ENCODE data around the gene GFOD1. TPM values are rescaled to one million over a fixed set of nuclear protein-coding genes. Genes with fewer than 3 reads are reported as not detected.
A peak's percentile ranks its signal among the peaks of the same experiment; 100 is the strongest.

The GFOD1 gene
- total RNA-seq, 2 donors from 2014 or later = 3.3 to 5.2 TPM

DNA sequence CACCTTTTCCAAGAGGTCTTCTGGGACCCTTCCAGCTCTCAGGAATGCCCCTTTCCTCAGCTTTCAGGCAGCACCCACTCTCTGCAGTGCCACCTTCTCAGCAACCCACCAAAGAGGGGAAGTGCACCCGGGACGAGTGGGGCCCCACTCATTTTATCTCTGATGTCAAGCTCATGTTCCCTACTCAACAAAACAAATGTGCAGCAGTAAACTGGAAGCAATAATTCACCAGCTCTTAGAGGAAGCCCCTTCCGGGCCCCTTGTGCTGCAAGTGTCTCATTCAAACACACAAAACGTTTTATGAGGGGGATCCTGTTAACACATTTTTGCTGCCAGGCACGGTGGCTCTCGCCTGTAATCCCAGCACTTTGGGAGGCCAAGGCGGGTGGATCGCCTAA is 13.6 kb downstream of the GFOD1 start:
- Mint-ChIP-seq H3K27me3 (ENCODE audit: low read depth) (no peaks in the 10 kb centered on the region), H3K4me3 (no peak overlapping the region), H3K9me3 (no peaks in the 10 kb centered on the region), H3K4me1 (ENCODE audit: low read depth) (peaks cover 34% of the 10 kb centered on the region), H3K36me3 (ENCODE audit: insufficient read depth in 2 of 2) (peaks cover 0 to 11% of the 10 kb centered on the region in 2 donors), H3K27ac (no peak overlapping the region)
- no peak for ATAC-seq (replicated peaks in 1 of 2)
- no peak for DNase-seq

DNA sequence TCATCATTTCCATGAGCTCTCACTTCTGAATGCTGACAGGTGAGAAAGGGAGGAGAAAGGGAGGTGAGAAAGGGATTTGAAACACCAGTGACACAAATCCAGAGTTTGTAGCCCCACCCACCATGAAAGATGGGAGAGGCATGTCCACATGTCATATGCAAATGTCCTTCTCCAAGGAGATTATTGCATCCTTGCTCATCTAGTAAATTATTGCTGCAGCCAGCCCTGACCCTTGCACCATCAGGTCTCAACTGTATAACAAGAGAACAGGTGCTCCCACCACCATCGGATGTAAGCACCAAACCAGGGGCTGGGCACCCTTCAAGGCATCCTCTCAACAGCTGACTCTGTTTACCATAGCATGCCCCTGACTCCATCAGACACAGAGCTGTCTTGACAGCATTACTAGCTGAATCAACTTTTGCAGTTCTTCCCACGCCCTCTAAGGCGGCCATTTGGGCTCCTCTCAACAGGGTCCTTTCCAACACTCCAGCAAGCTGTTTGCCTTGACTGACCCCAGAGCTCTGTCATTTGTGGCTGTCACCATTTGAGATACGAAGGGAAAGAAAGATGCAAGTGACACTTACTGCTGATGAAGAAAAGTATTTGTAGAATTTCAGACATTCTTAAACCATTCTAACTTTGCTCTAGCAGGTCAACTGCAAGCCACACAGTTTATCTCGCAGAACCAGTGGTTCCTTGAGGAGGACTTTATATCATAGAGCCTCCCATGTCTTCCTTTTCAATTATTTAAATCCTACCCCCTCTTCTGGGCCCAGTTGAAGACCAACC is 14.2 kb downstream of the GFOD1 start:
- no peak for ATAC-seq (replicated peaks in 1 of 2)
- peaks cover 0 to 8% of the 10 kb centered on the region in 2 donors for H3K36me3 Mint-ChIP-seq (ENCODE audit: insufficient read depth in 2 of 2)
- peaks cover 28% of the 10 kb centered on the region for H3K4me1 Mint-ChIP-seq (ENCODE audit: low read depth)
- no peaks in the 10 kb centered on the region for H3K9me3 Mint-ChIP-seq
- DNase-seq = no peak
- no peaks in the 10 kb centered on the region for H3K27me3 Mint-ChIP-seq (ENCODE audit: low read depth)
- H3K27ac Mint-ChIP-seq = no peak overlapping the region
- H3K4me3 Mint-ChIP-seq = no peak overlapping the region

DNA sequence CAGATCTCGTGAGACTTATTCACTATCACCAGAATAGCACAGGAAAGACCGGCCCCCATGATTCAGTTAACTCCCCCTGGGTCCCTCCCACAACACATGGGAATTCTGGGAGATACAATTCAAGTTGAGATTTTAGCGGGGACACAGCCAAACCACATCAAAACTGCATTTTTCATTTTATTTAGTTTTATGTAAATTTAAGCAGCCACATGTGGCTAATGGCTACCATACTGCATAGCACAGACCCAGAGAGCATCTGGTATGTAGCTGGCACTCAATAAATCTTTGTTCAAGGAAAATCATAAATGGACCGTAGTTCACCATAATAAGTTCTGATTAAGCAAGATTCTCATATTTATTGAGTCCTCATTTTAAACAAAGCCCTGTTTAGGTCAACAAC is 15.3 kb downstream of the GFOD1 start:
- ATAC-seq (replicated peaks in 1 of 2) (no peak), DNase-seq (no peak)
- H3K27me3 Mint-ChIP-seq (ENCODE audit: low read depth) = no peaks in the 10 kb centered on the region
- H3K9me3 Mint-ChIP-seq = no peaks in the 10 kb centered on the region
- no peak overlapping the region for H3K27ac Mint-ChIP-seq
- H3K4me3 Mint-ChIP-seq = no peak overlapping the region
- H3K4me1 Mint-ChIP-seq (ENCODE audit: low read depth) = peaks cover 29% of the 10 kb centered on the region
- peaks cover 0 to 8% of the 10 kb centered on the region in 2 donors for H3K36me3 Mint-ChIP-seq (ENCODE audit: insufficient read depth in 2 of 2)

GRCh38 chr6:13471184-13471583 is 16.2 kb downstream of the GFOD1 start:
- no peak overlapping the region for H3K27ac Mint-ChIP-seq
- no peak for ATAC-seq (replicated peaks in 1 of 2)
- peaks cover 38% of the 10 kb centered on the region for H3K4me1 Mint-ChIP-seq (ENCODE audit: low read depth)

DNA sequence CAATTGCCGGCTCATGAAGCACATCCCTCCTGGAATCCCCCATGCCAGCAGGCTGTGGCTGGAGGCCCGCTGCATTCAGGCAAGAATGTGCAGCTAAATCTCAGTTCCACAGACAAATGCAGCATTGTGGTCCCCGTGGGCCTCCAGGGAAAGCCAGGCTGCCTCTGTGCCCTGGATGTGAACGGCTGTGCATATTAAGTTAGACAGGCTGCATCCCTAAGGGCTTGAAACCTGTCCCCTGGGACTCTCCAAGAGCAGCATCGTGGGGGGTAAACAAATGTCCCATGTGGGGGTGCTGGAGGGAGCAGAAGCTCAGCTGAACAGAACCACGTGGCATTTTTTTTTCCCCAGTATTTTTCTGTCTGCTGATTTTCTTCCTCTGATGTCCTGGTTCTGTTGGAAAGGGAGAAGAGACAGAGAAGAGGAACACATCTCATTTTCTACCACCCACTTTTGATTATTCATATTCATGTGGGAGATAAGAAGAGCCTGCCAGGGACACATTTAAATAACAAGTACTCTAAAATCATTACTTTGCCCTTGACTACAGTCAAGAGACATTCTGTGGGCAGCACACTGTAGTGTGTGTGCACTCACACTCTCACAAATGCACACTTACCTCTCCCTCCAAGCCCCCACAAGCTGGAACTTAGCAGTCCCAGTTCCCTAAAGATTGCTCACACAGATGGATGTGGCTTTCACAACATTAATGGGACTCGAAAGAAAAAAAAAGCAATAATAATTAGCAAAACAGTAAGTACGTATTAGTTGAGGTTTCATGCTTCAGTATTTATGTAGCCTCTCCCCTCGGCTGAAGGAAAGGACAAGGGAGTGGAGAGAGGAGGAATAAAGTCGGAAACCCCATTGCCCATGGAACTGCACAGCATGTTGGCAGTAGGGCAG is 16.9 kb downstream of the GFOD1 start:
- Mint-ChIP-seq H3K36me3 (ENCODE audit: insufficient read depth in 2 of 2) (peaks cover 0 to 8% of the 10 kb centered on the region in 2 donors), H3K4me3 (no peak overlapping the region), H3K4me1 (ENCODE audit: low read depth) (peaks cover 45% of the 10 kb centered on the region), H3K27ac (no peak overlapping the region), H3K27me3 (ENCODE audit: low read depth) (no peaks in the 10 kb centered on the region), H3K9me3 (no peaks in the 10 kb centered on the region)
- DNase-seq (no peak), ATAC-seq (replicated peaks in 1 of 2) (no peak)

More at GRCh38 chr6:13471184-13471583, 16.2 kb downstream of the GFOD1 start:
- H3K4me3 Mint-ChIP-seq = no peak overlapping the region
- peaks cover 0 to 8% of the 10 kb centered on the region in 2 donors for H3K36me3 Mint-ChIP-seq (ENCODE audit: insufficient read depth in 2 of 2)
- DNase-seq = no peak
- no peaks in the 10 kb centered on the region for H3K9me3 Mint-ChIP-seq
- no peaks in the 10 kb centered on the region for H3K27me3 Mint-ChIP-seq (ENCODE audit: low read depth)

DNA sequence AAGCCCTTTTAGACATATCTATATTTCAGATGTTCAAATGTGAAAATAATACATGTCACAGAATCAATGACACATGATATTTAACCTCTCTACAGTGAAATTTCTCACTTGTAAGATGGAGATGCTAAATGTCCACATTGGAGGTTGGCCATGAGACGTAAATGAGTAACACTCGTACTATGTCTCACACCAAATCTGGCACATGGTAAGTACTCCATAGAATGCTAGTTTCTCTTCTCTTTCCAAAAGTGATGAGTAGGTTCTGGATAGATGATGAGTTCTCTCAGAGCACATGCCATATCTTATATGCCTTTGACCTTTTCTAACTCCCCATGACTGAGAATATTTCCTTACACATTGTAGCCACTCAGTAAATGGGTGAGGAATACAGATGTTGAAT is 17.7 kb downstream of the GFOD1 start:
- Mint-ChIP-seq H3K9me3 (no peaks in the 10 kb centered on the region), H3K4me3 (no peak overlapping the region)
- ATAC-seq (replicated peaks in 1 of 2) = peak; percentile 10 to 23

GRCh38 chr6:13468839-13469238 is 18.6 kb downstream of the GFOD1 start:
- DNase-seq (no peak), ATAC-seq (replicated peaks in 1 of 2) (no peak)
- Mint-ChIP-seq H3K4me3 (no peak overlapping the region), H3K27me3 (ENCODE audit: low read depth) (no peaks in the 10 kb centered on the region), H3K36me3 (ENCODE audit: insufficient read depth in 2 of 2) (peaks cover 0 to 3% of the 10 kb centered on the region in 2 donors), H3K9me3 (no peaks in the 10 kb centered on the region), H3K27ac (no peak overlapping the region), H3K4me1 (ENCODE audit: low read depth) (peaks cover 61% of the 10 kb centered on the region)

More for the DNA sequence above, 17.7 kb downstream of the GFOD1 start:
- no peak for DNase-seq
- Mint-ChIP-seq H3K27me3 (ENCODE audit: low read depth) (no peaks in the 10 kb centered on the region), H3K27ac (no peak overlapping the region), H3K36me3 (ENCODE audit: insufficient read depth in 2 of 2) (peaks cover 0 to 6% of the 10 kb centered on the region in 2 donors), H3K4me1 (ENCODE audit: low read depth) (peaks cover 52% of the 10 kb centered on the region)

DNA sequence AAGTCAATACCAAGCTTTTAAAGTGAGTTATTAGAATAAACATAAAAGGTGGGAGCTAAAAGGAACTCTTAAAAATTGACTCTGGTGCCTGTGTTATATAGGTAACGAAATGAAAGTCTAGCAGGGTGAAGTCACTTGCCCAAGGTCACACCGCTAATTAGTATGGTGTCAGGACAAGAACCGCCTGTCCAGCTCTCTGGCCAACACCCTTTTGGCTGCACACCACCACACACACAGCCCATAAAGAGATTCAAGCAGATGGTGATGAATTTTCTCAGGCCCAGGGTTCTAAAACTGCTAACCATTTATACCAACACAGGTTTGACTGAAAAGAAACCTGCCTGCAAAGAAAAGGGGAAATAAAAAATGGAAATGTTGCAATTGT is 20.2 kb downstream of the GFOD1 start:
- no peak for ATAC-seq (replicated peaks in 1 of 2)
- H3K4me1 Mint-ChIP-seq (ENCODE audit: low read depth) = peaks cover 77% of the 10 kb centered on the region
- no peaks in the 10 kb centered on the region for H3K27me3 Mint-ChIP-seq (ENCODE audit: low read depth)
- no peaks in the 10 kb centered on the region for H3K9me3 Mint-ChIP-seq
- DNase-seq = no peak
- H3K27ac Mint-ChIP-seq = peak overlapping the region; percentile 2
- H3K36me3 Mint-ChIP-seq (ENCODE audit: insufficient read depth in 2 of 2) = peaks cover 0 to 3% of the 10 kb centered on the region in 2 donors
- no peak overlapping the region for H3K4me3 Mint-ChIP-seq

DNA sequence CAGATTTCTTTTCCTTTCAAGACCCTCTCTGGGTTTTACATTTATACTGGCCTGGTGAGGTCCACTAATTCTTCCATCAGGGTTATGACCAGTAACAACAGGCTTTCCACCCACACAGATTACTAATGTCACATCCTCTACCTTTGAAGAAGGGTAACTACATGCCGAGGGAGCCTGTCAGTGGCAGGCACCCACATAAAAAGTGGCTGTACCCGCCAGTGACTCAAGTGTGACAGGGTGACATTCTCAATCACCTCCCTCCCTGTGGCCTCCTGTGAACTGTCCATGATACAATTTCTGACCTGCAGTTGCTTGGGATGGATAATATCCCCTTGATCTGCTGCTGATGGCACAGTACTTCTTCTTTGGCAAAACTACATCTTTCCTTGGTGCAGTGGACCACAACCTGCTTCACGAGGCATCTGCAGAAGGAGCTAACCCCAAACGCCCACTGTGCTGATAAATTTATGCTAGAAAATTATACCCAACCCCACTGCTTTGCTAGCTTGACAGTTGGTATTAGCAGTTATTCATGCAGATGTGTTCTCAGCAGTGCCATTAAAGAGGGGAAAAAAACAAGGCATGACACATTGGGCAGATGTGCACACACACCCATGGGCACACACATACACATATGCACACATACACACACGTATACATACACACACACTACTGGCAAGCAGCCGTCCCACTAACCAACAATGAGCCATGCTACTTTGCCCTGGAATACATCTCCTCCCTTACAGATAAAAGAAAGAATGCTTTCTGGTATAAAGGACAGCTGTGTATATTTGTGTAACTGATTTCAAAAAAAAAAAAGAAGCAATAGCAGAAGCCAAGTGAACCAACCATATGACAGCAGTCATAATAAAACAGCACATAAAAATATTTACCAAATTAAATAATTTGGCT is 20.8 kb downstream of the GFOD1 start:
- peak; percentile 59 to 79 for DNase-seq
- Mint-ChIP-seq H3K27ac (peak overlapping the region; percentile 35), H3K4me1 (ENCODE audit: low read depth) (peaks cover 80% of the 10 kb centered on the region)

GRCh38 chr6:13465734-13466133 is 21.7 kb downstream of the GFOD1 start:
- DNase-seq = no peak
- Mint-ChIP-seq H3K36me3 (ENCODE audit: insufficient read depth in 2 of 2) (peaks cover 0 to 3% of the 10 kb centered on the region in 2 donors), H3K27me3 (ENCODE audit: low read depth) (no peaks in the 10 kb centered on the region), H3K27ac (peak overlapping the region; percentile 35), H3K4me3 (peak overlapping the region; percentile 53 to 64), H3K9me3 (no peaks in the 10 kb centered on the region), H3K4me1 (ENCODE audit: low read depth) (peaks cover 82% of the 10 kb centered on the region)
- peak; percentile 54 to 55 for ATAC-seq (replicated peaks in 1 of 2)

More for the DNA sequence above, 20.8 kb downstream of the GFOD1 start:
- ATAC-seq (replicated peaks in 1 of 2) = peak; percentile 91 to 94
- peaks cover 0 to 3% of the 10 kb centered on the region in 2 donors for H3K36me3 Mint-ChIP-seq (ENCODE audit: insufficient read depth in 2 of 2)
- no peaks in the 10 kb centered on the region for H3K27me3 Mint-ChIP-seq (ENCODE audit: low read depth)
- peak overlapping the region; percentile 53 to 64 for H3K4me3 Mint-ChIP-seq
- no peaks in the 10 kb centered on the region for H3K9me3 Mint-ChIP-seq

- Mint-ChIP-seq H3K4me1 (ENCODE audit: low read depth) (peaks cover 77% of the 10 kb centered on the region), H3K27ac (no peak overlapping the region), H3K36me3 (ENCODE audit: insufficient read depth in 2 of 2) (peaks cover 0 to 5% of the 10 kb centered on the region in 2 donors), H3K27me3 (ENCODE audit: low read depth) (no peaks in the 10 kb centered on the region), H3K9me3 (no peaks in the 10 kb centered on the region), H3K4me3 (no peak overlapping the region)
- DNase-seq (no peak), ATAC-seq (replicated peaks in 1 of 2) (no peak)
These were observed 23.5 kb downstream of the GFOD1 start for GRCh38 chr6:13463941-13464340.

- H3K27ac Mint-ChIP-seq = no peak overlapping the region
- no peak overlapping the region for H3K4me3 Mint-ChIP-seq
- peaks cover 0 to 5% of the 10 kb centered on the region in 2 donors for H3K36me3 Mint-ChIP-seq (ENCODE audit: insufficient read depth in 2 of 2)
- peaks cover 81% of the 10 kb centered on the region for H3K4me1 Mint-ChIP-seq (ENCODE audit: low read depth)
- ATAC-seq (replicated peaks in 1 of 2) = no peak
- no peaks in the 10 kb centered on the region for H3K9me3 Mint-ChIP-seq
- DNase-seq = no peak
- H3K27me3 Mint-ChIP-seq (ENCODE audit: low read depth) = no peaks in the 10 kb centered on the region
These were observed 24.1 kb downstream of the GFOD1 start for GRCh38 chr6:13463328-13463717.
